ENCODE measurements around the gene IRF2BPL.

DNA sequence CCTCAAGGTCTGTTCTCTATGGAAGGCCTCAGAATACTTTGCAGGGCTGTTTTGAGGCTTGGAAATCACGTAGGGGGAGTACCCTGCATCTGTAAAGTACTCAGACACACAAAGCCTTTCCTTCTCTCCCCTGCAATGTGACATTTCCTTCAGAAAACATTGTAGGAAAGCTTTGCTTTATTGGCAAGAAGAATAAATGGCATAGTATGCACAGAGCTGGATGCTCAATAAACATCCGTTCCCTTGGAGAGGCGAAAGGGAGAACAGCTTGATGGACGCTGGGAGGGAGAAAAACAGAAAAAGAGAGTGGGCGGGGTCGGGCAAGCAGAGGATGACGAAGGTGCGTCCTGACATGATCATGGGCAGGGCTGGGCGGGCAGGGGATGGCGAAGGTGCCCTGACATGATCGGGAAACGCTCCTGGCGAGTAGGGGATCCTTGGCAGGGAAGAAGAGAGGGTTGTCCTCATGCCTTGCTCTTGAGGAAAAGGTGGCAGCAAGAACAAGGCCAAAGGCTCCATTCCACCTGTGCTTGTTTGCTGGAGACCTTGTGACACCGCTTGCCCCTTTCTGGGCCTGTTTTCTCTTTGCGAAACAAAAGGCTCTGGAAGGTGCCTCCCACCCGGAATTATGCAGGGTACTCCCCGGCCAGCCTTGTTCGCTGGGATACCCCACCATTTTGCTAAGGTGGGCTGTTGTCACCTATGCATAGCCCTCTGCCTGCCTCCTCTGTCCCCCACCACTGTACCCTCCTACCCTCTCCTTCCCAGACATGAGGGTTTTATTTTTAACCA, 21.1 kb downstream of the IRF2BPL start:
- TF ChIP-seq, protein P1, sequence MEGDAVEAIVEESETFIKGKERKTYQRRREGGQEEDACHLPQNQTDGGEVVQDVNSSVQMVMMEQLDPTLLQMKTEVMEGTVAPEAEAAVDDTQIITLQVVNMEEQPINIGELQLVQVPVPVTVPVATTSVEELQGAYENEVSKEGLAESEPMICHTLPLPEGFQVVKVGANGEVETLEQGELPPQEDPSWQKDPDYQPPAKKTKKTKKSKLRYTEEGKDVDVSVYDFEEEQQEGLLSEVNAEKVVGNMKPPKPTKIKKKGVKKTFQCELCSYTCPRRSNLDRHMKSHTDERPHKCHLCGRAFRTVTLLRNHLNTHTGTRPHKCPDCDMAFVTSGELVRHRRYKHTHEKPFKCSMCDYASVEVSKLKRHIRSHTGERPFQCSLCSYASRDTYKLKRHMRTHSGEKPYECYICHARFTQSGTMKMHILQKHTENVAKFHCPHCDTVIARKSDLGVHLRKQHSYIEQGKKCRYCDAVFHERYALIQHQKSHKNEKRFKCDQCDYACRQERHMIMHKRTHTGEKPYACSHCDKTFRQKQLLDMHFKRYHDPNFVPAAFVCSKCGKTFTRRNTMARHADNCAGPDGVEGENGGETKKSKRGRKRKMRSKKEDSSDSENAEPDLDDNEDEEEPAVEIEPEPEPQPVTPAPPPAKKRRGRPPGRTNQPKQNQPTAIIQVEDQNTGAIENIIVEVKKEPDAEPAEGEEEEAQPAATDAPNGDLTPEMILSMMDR (IDR thresholded peaks at IDR 0.05; ENCODE audit: borderline replicate concordance, extremely low read depth, low read length, poor library complexity, severe bottlenecking): no peak
- TF ChIP-seq EZH2 (IDR thresholded peaks at IDR 0.05; ENCODE audit: borderline replicate concordance, low read depth, low read length, severe bottlenecking): no peak

Data from DND-41 (cell line).